ENCODE results near the gene HUWE1.

DNA sequence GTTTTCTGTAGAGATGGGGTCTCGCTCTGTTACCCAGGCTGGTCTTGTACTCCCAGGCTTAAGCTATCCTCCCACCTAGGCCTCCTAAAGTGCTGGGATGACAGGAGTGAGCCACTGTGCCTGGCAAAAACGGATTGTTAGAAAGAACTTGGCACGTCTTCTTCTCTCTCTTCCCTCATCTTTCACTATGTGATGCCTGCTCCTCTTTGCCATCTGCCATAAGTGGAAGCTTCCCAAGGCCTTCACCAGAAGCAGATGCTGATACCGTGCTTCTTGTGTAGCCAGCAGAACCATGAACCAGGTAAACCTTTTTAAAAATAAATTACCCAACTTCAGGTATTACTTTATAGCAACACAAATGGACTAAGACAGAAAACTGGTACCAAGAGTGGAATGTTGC lies 36.9 kb upstream of the HUWE1 start:
- TF ChIP-seq TAF1 (IDR thresholded peaks at IDR 0.05; ENCODE audit: borderline replicate concordance, low read depth, low read length) (no peak), POLR2A (IDR thresholded peaks at IDR 0.05; ENCODE audit: low read depth, low read length) (no peak), POLR2AphosphoS5 (IDR thresholded peaks at IDR 0.05; ENCODE audit: low read depth, low read length) (no peak)

All from GM12892 (cell line).